ENCODE data around the gene ITIH4.

The ITIH4 gene

DNA sequence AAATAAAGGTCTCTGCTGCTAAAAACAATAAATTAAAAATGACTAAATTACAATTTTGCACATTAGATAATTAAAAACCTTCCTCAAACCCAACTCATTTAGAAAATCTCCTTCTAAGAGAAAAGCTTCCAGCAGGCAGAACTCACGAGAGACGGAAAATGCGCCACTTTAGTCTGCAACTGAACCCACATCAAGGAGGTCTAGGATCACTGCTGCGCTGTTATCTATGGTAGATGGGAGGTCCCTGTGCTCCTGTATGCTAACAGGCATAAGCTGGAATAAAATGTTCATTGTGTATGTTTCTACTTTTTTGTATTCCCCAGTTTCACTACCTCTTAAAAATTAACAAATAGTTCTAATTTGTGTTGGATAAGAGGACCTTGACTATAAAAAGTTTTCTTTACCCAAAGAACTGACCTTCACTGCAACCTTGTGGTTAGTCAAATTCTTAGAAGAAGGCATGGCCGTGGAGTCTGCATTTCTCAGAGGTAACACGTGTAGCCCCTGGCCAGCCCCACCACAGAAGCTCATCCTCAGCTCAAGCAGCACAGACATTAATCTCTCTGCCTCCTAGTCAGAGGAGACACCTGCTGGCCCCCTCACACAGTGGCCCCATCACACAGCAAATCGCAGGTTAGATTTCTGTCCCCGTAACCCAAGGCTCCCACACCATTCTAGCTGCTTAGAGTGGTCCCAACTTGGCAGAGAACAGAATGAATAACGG is 44.6 kb upstream of the ITIH4 start:
- TF ChIP-seq, protein P1, sequence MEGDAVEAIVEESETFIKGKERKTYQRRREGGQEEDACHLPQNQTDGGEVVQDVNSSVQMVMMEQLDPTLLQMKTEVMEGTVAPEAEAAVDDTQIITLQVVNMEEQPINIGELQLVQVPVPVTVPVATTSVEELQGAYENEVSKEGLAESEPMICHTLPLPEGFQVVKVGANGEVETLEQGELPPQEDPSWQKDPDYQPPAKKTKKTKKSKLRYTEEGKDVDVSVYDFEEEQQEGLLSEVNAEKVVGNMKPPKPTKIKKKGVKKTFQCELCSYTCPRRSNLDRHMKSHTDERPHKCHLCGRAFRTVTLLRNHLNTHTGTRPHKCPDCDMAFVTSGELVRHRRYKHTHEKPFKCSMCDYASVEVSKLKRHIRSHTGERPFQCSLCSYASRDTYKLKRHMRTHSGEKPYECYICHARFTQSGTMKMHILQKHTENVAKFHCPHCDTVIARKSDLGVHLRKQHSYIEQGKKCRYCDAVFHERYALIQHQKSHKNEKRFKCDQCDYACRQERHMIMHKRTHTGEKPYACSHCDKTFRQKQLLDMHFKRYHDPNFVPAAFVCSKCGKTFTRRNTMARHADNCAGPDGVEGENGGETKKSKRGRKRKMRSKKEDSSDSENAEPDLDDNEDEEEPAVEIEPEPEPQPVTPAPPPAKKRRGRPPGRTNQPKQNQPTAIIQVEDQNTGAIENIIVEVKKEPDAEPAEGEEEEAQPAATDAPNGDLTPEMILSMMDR (IDR thresholded peaks at IDR 0.05), result no peak
- H3K36me3 Mint-ChIP-seq (ENCODE audit: low read depth), result no peaks in the 10 kb centered on the region
- peaks cover 9% of the 10 kb centered on the region for H3K4me1 Mint-ChIP-seq
- no peak overlapping the region for H3K27ac Mint-ChIP-seq
- H3K9me3 Mint-ChIP-seq, result no peaks in the 10 kb centered on the region
- DNase-seq, result no peak
- H3K27me3 Mint-ChIP-seq (ENCODE audit: low read depth, poor library complexity), result peaks cover 3% of the 10 kb centered on the region
- H3K4me3 Mint-ChIP-seq, result no peak overlapping the region

DNA sequence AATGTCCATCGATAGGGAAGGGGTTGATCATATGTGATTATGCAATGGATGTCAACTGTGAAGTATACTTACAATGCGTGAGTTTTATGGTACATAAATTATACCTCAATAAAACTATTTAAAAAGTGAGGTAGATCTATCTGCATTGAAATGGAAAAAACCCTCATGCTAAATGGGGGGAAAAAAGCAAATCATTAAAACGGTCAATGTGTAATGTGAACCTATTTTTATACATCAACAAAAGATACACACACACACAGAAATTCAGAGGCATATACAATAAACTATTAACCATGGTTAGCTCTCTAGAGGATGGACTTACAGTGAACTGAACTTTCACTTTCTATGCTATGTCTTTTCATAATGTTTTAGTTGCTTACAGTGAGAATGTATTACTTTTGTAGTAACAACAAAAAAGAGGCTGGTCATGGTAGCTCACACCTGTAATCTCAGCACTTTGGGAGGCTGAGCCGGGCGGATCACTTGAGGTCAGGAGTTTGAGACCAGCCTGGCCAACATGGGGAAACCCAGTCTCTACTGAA is 43.8 kb upstream of the ITIH4 start:
- TF ChIP-seq, protein P1 (IDR thresholded peaks at IDR 0.05), result no peak
- H3K36me3 Mint-ChIP-seq (ENCODE audit: low read depth), result no peaks in the 10 kb centered on the region
- no peaks in the 10 kb centered on the region for H3K9me3 Mint-ChIP-seq
- H3K27me3 Mint-ChIP-seq (ENCODE audit: low read depth, poor library complexity), result peaks cover 3% of the 10 kb centered on the region
- H3K4me3 Mint-ChIP-seq, result no peak overlapping the region
- no peak for DNase-seq
- H3K27ac Mint-ChIP-seq, result no peak overlapping the region
- H3K4me1 Mint-ChIP-seq, result peaks cover 9% of the 10 kb centered on the region

DNA sequence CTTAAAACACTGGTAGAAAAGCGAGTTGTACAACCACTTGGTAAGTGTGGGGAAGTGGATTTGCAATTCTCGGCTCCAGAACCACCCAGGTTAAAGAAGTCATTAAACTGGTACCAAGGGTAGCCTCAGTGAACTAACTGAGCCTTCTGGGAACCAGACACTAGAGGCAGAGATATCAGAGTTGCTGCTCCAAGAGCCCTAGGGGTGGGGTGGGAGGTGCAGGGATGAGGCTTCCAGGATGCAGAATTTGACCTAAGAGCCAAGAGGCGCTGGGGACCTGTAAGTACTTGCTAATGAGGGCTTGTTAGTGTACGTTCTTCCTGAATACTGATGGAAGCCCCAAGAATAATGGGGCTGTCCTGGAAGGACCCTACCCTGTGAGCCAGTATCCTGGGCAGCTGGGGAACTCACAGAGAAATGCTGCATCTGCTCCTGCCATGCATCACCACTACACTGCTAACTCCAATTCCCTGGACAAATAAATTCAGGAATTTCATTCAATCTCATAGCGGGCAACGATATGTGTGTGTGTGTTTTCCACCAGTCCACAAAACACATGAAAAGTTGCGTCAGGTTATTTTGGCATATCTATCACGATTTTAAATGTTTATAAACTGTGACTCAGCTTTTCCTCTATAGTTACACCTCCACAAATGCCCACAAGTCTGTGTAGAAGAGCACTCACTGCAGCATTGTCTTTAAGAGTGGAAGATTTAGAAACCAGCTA is 43.1 kb upstream of the ITIH4 start:
- DNase-seq, result no peak

DNA sequence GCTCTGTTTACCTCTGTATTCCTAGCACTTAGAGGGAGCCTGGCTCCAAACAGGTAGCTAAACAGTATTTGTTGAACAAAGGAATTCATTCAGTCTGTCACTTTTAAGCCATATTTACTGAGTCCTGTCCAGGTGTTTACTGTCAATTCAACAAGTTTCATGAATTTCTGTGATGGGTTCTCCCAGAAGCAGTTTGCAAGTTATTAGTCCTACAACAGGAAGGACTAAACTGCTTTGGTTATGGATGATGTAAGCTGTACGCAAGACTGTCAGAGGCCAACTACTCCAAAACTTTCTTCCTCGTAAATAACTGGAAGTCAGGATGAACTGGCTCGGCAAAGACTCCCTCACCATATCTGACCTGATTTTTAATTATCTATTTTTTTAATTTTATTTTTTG is 41.8 kb upstream of the ITIH4 start:
- Mint-ChIP-seq H3K27me3 (ENCODE audit: low read depth, poor library complexity) (peaks cover 3% of the 10 kb centered on the region), H3K36me3 (ENCODE audit: low read depth) (no peaks in the 10 kb centered on the region), H3K4me3 (no peak overlapping the region), H3K4me1 (peaks cover 19% of the 10 kb centered on the region), H3K9me3 (no peaks in the 10 kb centered on the region), H3K27ac (peak overlapping the region; percentile 16)
- TF ChIP-seq, protein P1 (IDR thresholded peaks at IDR 0.05), result no peak
- no peak for DNase-seq

More for the DNA sequence above, 43.1 kb upstream of the ITIH4 start:
- TF ChIP-seq, protein P1 (IDR thresholded peaks at IDR 0.05), result no peak
- no peaks in the 10 kb centered on the region for H3K36me3 Mint-ChIP-seq (ENCODE audit: low read depth)
- no peak overlapping the region for H3K4me3 Mint-ChIP-seq
- no peaks in the 10 kb centered on the region for H3K9me3 Mint-ChIP-seq
- H3K4me1 Mint-ChIP-seq, result peaks cover 9% of the 10 kb centered on the region
- H3K27ac Mint-ChIP-seq, result no peak overlapping the region
- peaks cover 3% of the 10 kb centered on the region for H3K27me3 Mint-ChIP-seq (ENCODE audit: low read depth, poor library complexity)

DNA sequence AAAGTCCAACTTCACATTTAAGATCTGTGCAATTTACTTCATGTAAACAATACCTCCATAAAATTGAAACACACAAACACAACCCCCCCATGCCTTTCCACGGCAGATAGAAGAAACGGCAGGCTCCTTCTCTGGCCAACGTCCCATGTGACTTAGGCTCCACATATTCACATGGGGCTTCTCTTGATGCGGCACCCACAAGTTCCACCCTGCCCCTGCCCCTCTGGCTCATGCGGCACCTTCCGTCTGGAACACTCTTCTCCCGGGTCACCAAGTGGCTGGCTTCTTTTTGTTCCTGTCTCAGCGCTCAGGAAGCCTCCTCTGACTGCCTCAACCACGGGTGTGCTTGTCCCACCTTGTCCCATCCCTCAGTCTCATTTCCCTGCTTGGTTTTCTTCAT is 41.3 kb upstream of the ITIH4 start:
- Mint-ChIP-seq H3K4me3 (no peak overlapping the region), H3K4me1 (peaks cover 20% of the 10 kb centered on the region), H3K36me3 (ENCODE audit: low read depth) (no peaks in the 10 kb centered on the region), H3K9me3 (no peaks in the 10 kb centered on the region), H3K27me3 (ENCODE audit: low read depth, poor library complexity) (peaks cover 3% of the 10 kb centered on the region), H3K27ac (peak overlapping the region; percentile 16)
- DNase-seq, result no peak
- TF ChIP-seq, protein P1 (IDR thresholded peaks at IDR 0.05), result no peak
